ENCODE results near the gene PALMD. TPM values are rescaled to one million over a fixed set of nuclear protein-coding genes. Genes with fewer than 3 reads are reported as not detected.

The PALMD gene
- total RNA-seq, 1 donor from 2014 or later, result not detected

DNA sequence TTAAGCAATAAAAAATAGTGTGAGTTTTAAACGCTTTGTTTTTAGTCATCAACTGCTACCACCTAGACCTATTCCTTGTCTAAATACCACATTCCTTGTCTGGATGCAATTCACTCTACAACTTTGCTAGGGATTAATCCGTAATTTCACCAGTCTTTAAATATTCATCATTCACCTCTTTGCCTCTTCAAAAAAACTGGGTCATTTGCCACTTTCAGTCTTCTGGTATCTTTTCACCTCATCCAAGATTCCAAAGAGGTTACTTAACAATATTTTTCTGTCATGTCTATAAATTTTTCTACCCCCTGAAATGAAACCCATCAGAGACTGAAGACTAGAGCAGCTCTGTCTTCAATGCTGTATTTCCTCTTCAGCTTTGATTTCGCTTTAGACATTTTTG is 9.5 kb downstream of the PALMD start:
- Mint-ChIP-seq H3K4me3 (no peak overlapping the region), H3K27ac (no peak overlapping the region), H3K27me3 (ENCODE audit: insufficient read depth) (no peaks in the 10 kb centered on the region), H3K36me3 (ENCODE audit: low read depth) (no peaks in the 10 kb centered on the region), H3K4me1 (ENCODE audit: low read depth) (no peaks in the 10 kb centered on the region), H3K9me3 (no peaks in the 10 kb centered on the region)
- DNase-seq (ENCODE audit: low spot score), result no peak
- intact Hi-C loops (cut with micrococcal nuclease), result no loop called here

DNA sequence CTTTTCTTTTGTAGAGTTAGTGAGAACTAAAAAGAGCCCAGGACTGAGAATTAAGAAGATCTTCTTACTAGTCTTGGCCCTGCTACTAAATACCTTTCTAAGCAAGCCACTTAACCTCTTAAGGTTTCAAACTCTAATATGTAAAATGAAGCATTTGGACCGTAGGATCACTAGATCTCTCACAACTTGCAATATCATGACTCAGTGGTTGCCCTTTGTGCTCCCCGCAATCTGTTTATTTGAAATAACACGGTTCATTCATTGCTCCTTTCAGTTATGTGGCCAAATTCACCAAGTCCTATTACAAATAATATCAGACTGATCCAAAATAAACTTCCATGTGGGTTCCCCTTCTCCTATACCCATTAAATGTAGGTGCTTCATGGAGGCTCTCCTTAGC is 10.8 kb downstream of the PALMD start:
- H3K4me1 Mint-ChIP-seq (ENCODE audit: low read depth), result no peaks in the 10 kb centered on the region
- peaks cover 2% of the 10 kb centered on the region for H3K27me3 Mint-ChIP-seq (ENCODE audit: insufficient read depth)
- no peak overlapping the region for H3K4me3 Mint-ChIP-seq
- H3K36me3 Mint-ChIP-seq (ENCODE audit: low read depth), result no peaks in the 10 kb centered on the region
- DNase-seq (ENCODE audit: low spot score), result no peak
- H3K27ac Mint-ChIP-seq, result no peak overlapping the region
- H3K9me3 Mint-ChIP-seq, result no peaks in the 10 kb centered on the region
- intact Hi-C loops (cut with micrococcal nuclease), result no loop called here

DNA sequence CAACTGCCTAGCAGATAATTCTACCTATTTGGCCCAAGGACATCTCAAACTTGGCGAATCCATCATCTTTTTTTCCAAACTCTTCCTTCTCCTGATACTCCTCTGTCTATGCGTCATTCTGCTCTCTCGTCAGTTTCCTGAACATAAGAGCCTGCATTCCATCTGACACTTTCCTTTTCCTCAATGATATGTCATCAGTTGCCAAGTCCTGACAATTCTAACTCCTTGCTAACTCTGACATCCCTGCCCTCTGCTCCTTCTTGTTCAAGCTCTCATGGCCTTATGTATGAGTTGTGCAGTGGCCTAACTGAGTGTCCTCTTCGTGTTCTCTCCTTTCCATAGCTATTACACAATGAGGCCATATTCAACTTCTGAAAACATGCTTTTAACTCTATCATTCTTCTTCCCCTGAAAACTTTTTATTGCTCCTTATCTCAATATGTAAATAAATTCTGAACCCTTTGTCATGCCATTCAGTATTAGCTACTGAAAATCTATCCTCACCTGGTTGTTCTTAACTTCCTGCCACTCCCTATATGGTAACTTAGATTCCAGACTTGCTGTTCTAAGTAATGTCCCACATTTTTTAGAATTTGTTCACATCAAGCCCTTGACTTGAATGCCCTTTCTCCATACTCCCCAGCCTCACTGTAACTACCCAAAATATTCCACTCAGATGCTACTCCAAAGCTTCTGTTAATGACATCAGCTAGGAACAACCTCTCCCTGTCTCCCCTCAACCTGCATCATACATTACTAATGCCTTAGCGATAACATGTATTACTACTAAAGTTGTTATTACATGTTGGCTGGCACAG is 11.5 kb downstream of the PALMD start:
- H3K27me3 Mint-ChIP-seq (ENCODE audit: insufficient read depth), result peaks cover 2% of the 10 kb centered on the region
- no peak overlapping the region for H3K4me3 Mint-ChIP-seq
- H3K9me3 Mint-ChIP-seq, result no peaks in the 10 kb centered on the region
- intact Hi-C loops (cut with micrococcal nuclease), result no loop called here
- no peaks in the 10 kb centered on the region for H3K4me1 Mint-ChIP-seq (ENCODE audit: low read depth)
- no peaks in the 10 kb centered on the region for H3K36me3 Mint-ChIP-seq (ENCODE audit: low read depth)
- no peak for DNase-seq (ENCODE audit: low spot score)
- H3K27ac Mint-ChIP-seq, result no peak overlapping the region

DNA sequence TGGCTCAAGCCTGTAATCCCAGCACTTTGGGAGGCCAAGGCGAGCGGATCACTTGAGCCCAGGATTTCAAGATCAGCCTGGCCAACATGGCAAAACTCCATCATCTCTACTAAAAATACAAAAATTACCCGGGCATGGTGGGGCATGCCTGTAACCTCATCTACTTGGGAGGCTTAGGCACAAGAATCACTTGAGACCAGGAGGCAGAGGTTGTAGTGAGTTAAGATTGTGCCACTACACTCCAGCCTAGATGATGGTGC is 12.0 kb downstream of the PALMD start:
- peaks cover 2% of the 10 kb centered on the region for H3K27me3 Mint-ChIP-seq (ENCODE audit: insufficient read depth)
- H3K27ac Mint-ChIP-seq, result no peak overlapping the region
- intact Hi-C loops (cut with micrococcal nuclease), result no loop called here
- H3K36me3 Mint-ChIP-seq (ENCODE audit: low read depth), result no peaks in the 10 kb centered on the region
- H3K4me3 Mint-ChIP-seq, result no peak overlapping the region
- no peak for DNase-seq (ENCODE audit: low spot score)
- H3K4me1 Mint-ChIP-seq (ENCODE audit: low read depth), result no peaks in the 10 kb centered on the region
- H3K9me3 Mint-ChIP-seq, result no peaks in the 10 kb centered on the region

DNA sequence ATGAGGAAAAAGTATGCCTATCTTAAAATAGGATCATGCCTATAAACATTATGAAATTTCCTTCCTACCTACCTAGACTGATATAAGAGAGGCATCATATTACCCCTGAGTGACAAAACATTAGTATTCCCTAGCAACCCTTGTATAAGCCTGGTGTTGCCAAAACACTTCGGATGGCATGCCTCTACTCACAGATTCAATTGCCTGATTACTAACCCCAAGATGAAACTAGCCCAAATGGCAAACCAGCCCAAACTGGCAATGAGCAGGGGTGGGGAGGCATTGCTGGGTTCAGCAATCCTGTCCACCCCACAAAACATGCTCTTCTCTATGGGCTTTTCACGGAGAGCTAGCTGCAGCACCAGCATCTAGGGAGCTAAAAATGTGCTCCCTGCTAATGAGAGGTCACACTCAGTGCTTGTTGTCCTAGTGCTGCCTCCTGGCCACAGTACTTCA is 13.9 kb downstream of the PALMD start:
- intact Hi-C loops (cut with micrococcal nuclease), result no loop called here
- Mint-ChIP-seq H3K4me1 (ENCODE audit: low read depth) (no peaks in the 10 kb centered on the region), H3K36me3 (ENCODE audit: low read depth) (no peaks in the 10 kb centered on the region), H3K4me3 (no peak overlapping the region), H3K27me3 (ENCODE audit: insufficient read depth) (peaks cover 4% of the 10 kb centered on the region), H3K9me3 (no peaks in the 10 kb centered on the region), H3K27ac (no peak overlapping the region)
- DNase-seq (ENCODE audit: low spot score), result no peak

DNA sequence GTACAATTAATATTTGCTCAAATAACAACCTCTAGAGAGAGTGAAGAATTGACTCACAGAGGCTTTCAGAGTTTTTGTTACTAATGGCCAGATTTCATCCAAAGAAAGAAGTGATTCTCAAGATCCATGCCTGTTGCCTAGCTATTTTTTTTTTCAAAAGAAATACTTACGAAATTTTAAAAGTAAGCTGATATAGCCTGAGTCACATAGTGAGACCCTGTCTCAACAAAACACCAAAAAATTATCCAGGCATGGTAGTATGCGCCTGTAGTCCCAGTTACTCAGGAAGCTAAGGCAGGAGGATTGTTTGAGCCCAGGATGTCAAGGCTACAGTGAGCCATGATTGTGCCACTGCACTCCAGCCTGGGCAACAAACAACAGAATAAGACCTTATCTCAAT is 14.6 kb downstream of the PALMD start:
- Mint-ChIP-seq H3K27me3 (ENCODE audit: insufficient read depth) (peaks cover 4% of the 10 kb centered on the region), H3K4me3 (no peak overlapping the region), H3K27ac (no peak overlapping the region), H3K4me1 (ENCODE audit: low read depth) (no peaks in the 10 kb centered on the region), H3K36me3 (ENCODE audit: low read depth) (no peaks in the 10 kb centered on the region), H3K9me3 (no peaks in the 10 kb centered on the region)
- intact Hi-C loops (cut with micrococcal nuclease), result no loop called here
- no peak for DNase-seq (ENCODE audit: low spot score)

DNA sequence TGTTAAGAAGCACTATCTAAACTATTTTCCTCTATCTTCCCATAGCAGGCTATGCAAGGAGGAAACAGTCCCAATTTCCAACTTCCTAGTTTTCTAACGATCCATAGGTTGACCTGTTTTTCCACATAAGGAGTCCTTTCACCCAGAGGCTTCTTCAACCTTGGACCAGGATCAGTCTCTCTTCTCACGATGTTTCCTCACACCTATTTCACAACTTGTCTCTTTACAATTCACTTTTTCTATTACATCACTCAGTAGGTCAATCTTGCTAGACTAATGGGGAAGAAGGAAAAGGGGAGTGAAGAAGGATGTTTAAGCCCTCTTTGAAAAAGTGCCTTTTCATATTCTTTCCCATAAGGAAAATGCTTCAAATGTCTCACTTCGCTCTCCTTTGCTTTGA is 15.9 kb downstream of the PALMD start:
- H3K4me1 Mint-ChIP-seq (ENCODE audit: low read depth), result no peaks in the 10 kb centered on the region
- no peak overlapping the region for H3K4me3 Mint-ChIP-seq
- H3K9me3 Mint-ChIP-seq, result no peaks in the 10 kb centered on the region
- H3K27me3 Mint-ChIP-seq (ENCODE audit: insufficient read depth), result peaks cover 4% of the 10 kb centered on the region
- no peak overlapping the region for H3K27ac Mint-ChIP-seq
- DNase-seq (ENCODE audit: low spot score), result no peak
- intact Hi-C loops (cut with micrococcal nuclease), result no loop called here
- H3K36me3 Mint-ChIP-seq (ENCODE audit: low read depth), result no peaks in the 10 kb centered on the region

DNA sequence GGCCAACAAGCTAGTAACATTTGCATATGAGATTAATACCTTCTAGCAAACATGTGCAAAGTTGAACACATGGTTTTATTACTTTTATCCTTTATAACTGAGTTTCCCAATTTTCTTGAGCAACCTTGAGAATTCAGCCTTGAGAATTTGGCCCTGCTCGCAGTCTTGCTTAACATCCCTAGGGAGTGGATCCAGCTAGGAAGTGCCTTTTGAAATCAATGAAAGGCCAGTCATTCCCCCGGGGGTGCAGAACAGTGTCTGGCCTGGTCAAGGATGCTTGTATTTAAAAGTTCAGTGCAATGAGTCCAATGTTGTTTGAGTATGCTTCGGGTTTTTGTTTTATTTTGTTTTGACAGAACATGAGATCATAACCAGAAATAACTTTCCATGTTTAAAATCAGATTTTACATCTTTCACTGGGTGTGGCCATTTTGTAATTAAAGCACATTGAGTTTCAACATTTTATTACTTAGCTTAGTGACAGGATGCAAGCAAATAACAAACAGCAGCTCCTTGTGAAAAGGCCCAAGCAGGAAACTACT is 16.7 kb downstream of the PALMD start:
- Mint-ChIP-seq H3K27me3 (ENCODE audit: insufficient read depth) (peaks cover 4% of the 10 kb centered on the region), H3K4me1 (ENCODE audit: low read depth) (no peaks in the 10 kb centered on the region), H3K27ac (no peak overlapping the region), H3K4me3 (no peak overlapping the region), H3K36me3 (ENCODE audit: low read depth) (no peaks in the 10 kb centered on the region), H3K9me3 (no peaks in the 10 kb centered on the region)
- intact Hi-C loops (cut with micrococcal nuclease), result no loop called here
- no peak for DNase-seq (ENCODE audit: low spot score)

DNA sequence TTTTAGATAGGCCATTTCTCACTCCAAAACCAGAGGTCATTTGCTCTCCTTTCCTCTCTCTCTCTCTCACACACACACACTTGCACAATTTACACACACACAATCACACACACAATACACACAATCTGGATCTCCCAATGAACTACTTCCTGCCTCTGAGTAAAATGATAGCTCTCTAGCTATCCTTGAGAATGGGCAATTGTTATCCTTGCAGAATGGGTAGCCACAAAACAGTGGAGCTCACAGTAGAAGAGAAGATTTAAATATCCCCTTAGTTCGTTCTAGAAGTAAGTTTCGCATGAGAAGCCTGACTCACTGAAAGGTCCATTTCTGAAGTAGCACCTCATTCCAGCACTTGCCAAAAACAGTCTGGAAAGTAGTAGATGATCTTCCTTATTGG is 17.6 kb downstream of the PALMD start:
- H3K27me3 Mint-ChIP-seq (ENCODE audit: insufficient read depth), result peaks cover 4% of the 10 kb centered on the region
- no peaks in the 10 kb centered on the region for H3K36me3 Mint-ChIP-seq (ENCODE audit: low read depth)
- no peaks in the 10 kb centered on the region for H3K4me1 Mint-ChIP-seq (ENCODE audit: low read depth)
- intact Hi-C loops (cut with micrococcal nuclease), result no loop called here
- no peak for DNase-seq (ENCODE audit: low spot score)
- H3K27ac Mint-ChIP-seq, result no peak overlapping the region
- no peak overlapping the region for H3K4me3 Mint-ChIP-seq
- H3K9me3 Mint-ChIP-seq, result no peaks in the 10 kb centered on the region

DNA sequence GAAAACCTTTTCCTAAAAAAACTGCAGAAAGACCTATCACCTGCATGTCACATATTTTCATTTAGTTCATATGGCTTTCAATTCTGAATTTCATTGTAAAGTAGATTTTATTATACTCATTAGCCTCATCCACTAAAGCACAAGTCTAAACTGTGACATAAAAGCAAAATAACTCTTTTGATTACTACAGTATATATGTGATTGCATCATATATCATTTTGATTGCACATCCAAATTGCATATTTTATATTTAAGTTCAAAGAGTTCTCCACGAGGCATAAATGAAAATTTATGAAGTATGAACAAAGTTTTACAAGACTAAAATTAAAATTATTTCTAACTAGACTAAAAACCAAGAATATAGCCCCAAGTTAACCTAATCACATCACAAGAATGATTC is 19.3 kb downstream of the PALMD start:
- Mint-ChIP-seq H3K27me3 (ENCODE audit: insufficient read depth) (peaks cover 4% of the 10 kb centered on the region), H3K4me3 (no peak overlapping the region), H3K27ac (no peak overlapping the region), H3K9me3 (no peaks in the 10 kb centered on the region), H3K36me3 (ENCODE audit: low read depth) (no peaks in the 10 kb centered on the region), H3K4me1 (ENCODE audit: low read depth) (no peaks in the 10 kb centered on the region)
- DNase-seq (ENCODE audit: low spot score), result no peak
- intact Hi-C loops (cut with micrococcal nuclease), result no loop called here

DNA sequence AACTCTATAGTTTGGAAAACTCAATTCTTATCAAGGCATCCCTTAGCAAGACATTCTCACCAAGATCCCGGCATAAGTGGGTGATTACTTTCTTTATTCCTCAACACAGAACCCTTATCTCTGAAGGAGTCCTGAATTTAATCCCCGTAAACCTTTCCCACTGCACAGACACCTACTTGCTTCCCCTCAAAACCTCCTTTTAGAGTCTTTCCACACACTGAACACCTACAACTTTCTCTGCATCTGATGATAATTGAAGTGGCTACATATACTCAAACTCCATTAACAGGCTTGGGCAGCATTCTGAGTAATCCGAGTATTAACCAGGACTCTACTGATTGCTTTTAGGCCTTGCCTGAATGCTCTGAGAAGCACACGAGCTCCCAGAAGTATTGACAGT is 23.5 kb downstream of the PALMD start:
- Mint-ChIP-seq H3K27me3 (ENCODE audit: insufficient read depth) (peaks cover 2% of the 10 kb centered on the region), H3K27ac (no peak overlapping the region), H3K9me3 (no peaks in the 10 kb centered on the region), H3K4me3 (no peak overlapping the region), H3K4me1 (ENCODE audit: low read depth) (no peaks in the 10 kb centered on the region), H3K36me3 (ENCODE audit: low read depth) (no peaks in the 10 kb centered on the region)
- no peak for DNase-seq (ENCODE audit: low spot score)
- intact Hi-C loops (cut with micrococcal nuclease), result no loop called here

DNA sequence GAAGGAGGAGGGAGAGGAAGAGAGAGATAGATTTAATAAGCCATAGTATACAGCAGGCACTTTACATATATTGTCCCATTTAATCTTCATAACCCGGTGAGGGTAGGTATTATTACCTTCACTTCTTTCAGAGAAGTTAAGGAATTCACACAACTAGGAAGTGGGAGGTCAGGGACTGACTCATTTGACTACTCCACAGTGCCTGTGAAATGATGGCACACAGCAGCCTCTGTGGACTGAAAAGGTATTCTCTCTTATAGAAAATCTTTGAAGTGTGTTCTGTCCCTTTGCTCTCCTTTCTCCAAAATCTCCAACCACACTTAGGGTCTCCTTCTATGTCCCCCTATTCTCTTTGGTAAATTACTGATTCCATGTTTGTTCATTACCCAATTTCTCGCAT is 23.9 kb downstream of the PALMD start:
- H3K36me3 Mint-ChIP-seq (ENCODE audit: low read depth), result no peaks in the 10 kb centered on the region
- H3K4me3 Mint-ChIP-seq, result no peak overlapping the region

DNA sequence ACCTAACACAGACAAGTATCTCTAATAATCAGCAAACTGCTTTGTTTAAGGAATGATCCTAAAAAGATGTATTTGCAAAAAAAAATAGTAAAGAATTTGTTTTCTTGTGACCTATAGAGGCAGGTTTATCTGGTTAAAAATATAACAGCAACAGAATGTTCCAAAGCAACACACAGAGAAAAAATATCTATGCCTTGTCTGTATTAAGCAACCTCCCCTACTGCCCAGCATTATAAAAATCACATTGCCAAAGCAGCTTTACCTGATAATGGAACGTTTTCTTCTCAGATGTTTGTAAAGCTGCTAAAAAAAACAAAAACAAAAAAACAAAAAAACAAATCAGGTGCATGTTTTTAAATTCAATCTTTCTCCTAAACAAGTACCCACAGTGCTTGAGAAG is 24.7 kb downstream of the PALMD start:
- H3K36me3 Mint-ChIP-seq (ENCODE audit: low read depth), result no peaks in the 10 kb centered on the region
- no peaks in the 10 kb centered on the region for H3K4me1 Mint-ChIP-seq (ENCODE audit: low read depth)
- H3K27ac Mint-ChIP-seq, result no peak overlapping the region
- no peaks in the 10 kb centered on the region for H3K27me3 Mint-ChIP-seq (ENCODE audit: insufficient read depth)
- no peak overlapping the region for H3K4me3 Mint-ChIP-seq
- DNase-seq (ENCODE audit: low spot score), result no peak
- no peaks in the 10 kb centered on the region for H3K9me3 Mint-ChIP-seq
- intact Hi-C loops (cut with micrococcal nuclease), result no loop called here

More for the DNA sequence above, 23.9 kb downstream of the PALMD start:
- H3K27me3 Mint-ChIP-seq (ENCODE audit: insufficient read depth), result no peaks in the 10 kb centered on the region
- no peaks in the 10 kb centered on the region for H3K9me3 Mint-ChIP-seq
- H3K27ac Mint-ChIP-seq, result no peak overlapping the region
- intact Hi-C loops (cut with micrococcal nuclease), result no loop called here
- no peak for DNase-seq (ENCODE audit: low spot score)
- H3K4me1 Mint-ChIP-seq (ENCODE audit: low read depth), result no peaks in the 10 kb centered on the region

DNA sequence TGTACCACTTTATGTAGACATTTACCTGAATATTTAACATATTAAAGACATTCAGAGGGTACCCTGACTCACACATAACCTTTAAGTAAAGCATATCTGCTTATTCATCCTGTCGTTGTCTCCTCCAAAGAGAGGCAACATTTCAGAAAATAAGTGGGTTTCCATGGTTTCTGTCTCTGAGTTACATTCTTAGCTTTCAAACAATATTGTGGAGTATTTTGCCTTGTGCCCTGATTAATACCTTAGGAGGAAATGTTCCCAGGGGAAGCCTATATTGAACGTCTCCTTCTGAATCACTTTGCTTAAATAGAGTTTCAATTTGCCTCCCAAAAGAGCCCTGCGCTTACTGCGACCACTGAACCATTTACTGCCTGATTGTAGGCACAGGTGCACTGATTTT is 26.1 kb downstream of the PALMD start:
- no peaks in the 10 kb centered on the region for H3K4me1 Mint-ChIP-seq (ENCODE audit: low read depth)
- intact Hi-C loops (cut with micrococcal nuclease), result no loop called here

More for the DNA sequence above, 26.1 kb downstream of the PALMD start:
- no peak overlapping the region for H3K27ac Mint-ChIP-seq
- H3K4me3 Mint-ChIP-seq, result no peak overlapping the region
- no peaks in the 10 kb centered on the region for H3K9me3 Mint-ChIP-seq
- no peak for DNase-seq (ENCODE audit: low spot score)
- H3K36me3 Mint-ChIP-seq (ENCODE audit: low read depth), result no peaks in the 10 kb centered on the region
- H3K27me3 Mint-ChIP-seq (ENCODE audit: insufficient read depth), result no peaks in the 10 kb centered on the region

Data from activated T-helper 1 cell treated with anti-CD3 and anti-CD28 coated beads, Interleukin-12 subunit alpha, Interleukin-12 subunit beta, Interleukin-2, Interleukin-4 antibody, amounts not matched to agents 30 ng/mL and 10 ng/mL and 1 ng/mL, durations not matched to agents 14 hours and 24 hours and 36 hours (primary cell).